GM12878 (cell line): ENCODE results near the gene FGD5. TPM values are rescaled to one million over a fixed set of nuclear protein-coding genes. Genes with fewer than 3 reads are reported as not detected.

ENCODE experiments used
- ATAC-seq: fragments of 200-7000 bp; cut with Tn5 transposase; 3 replicates; pipeline ENCODE4 v1.9.1; 2020; ENCODE audit warnings: mild to moderate bottlenecking, moderate library complexity
- BruUV-seq: library from RNA; stranded (reverse); fragments of 400-500 nt; replicated peaks from 2 replicates; lab custom pipeline; 2021; lab: Mats Ljungman, UMichigan
- CTCF ChIA-PET: fragments of 300-600 bp; sonication (Branson Sonifier 250); formaldehyde crosslinking; extraction: SDS; loops from one replicate; lab custom pipeline; 2021; ENCODE audit warnings: inconsistent platforms; lab: Yijun Ruan, JAX
- POLR2A ChIA-PET: fragments of 350-600 bp; formaldehyde crosslinking; extraction: SDS; loops from one replicate; lab custom pipeline; 2021; ENCODE audit warnings: inconsistent platforms; lab: Charles Lee
- RAD21 ChIA-PET: fragments of 300-600 bp; sonication (Branson Sonifier 250); formaldehyde crosslinking; loops from one replicate; lab custom pipeline; 2023; ENCODE audit warnings: antibody characterized with exemption; ENCODE audit not compliant: unreplicated experiment; lab: Charles Lee
- SMC1A ChIA-PET: fragments of 300-600 bp; sonication (Branson Sonifier 250); formaldehyde crosslinking; loops from one replicate; lab custom pipeline; 2023; ENCODE audit not compliant: unreplicated experiment, uncharacterized antibody; lab: Charles Lee
- DNase-seq: peaks from one replicate; pipeline ENCODE4 v3.0.0-alpha.2; 2011; ENCODE audit warnings: low read depth, low spot score
- FAIRE-seq: peaks from 3 replicates; lab custom pipeline; 2011; peaks lifted over from hg19 to GRCh38; lab: Jason Lieb, UNC
- H2AFZ ChIP-seq: 2 replicates; pipeline ENCODE4 v1.6.0; 2011; ENCODE audit warnings: low read depth, low read length, control low read depth; ENCODE audit not compliant: control insufficient read depth
- H3K27ac ChIP-seq: 2 replicates; pipeline ENCODE4 v1.5.1; 2011; ENCODE audit warnings: control low read depth; ENCODE audit not compliant: control insufficient read depth, insufficient read depth
- H3K27me3 ChIP-seq, 2 experiments: replicated peaks in 1 of 2; 2 replicates each; pipeline versions ENCODE4 v1.6.0 to v1.6.1; 2011; ENCODE audit warnings: low read length in 1 of 2; ENCODE audit not compliant: control insufficient read depth in 2 of 2, insufficient read depth in 2 of 2
- H3K36me3 ChIP-seq, 2 experiments: 2 replicates each; pipeline ENCODE4 v1.5.1; 2011; ENCODE audit warnings: low read length in 1 of 2; ENCODE audit not compliant: control insufficient read depth in 2 of 2, insufficient read depth in 2 of 2
- H3K4me1 ChIP-seq: 2 replicates; pipeline ENCODE4 v1.6.1; 2011; ENCODE audit warnings: mild to moderate bottlenecking, low read length, moderate library complexity, mixed read lengths; ENCODE audit not compliant: control insufficient read depth, insufficient read depth
- H3K4me2 ChIP-seq: 2 replicates; pipeline ENCODE4 v1.6.0; 2011; ENCODE audit warnings: control low read depth; ENCODE audit not compliant: control insufficient read depth, insufficient read depth
- H3K4me3 ChIP-seq: fragments of 200-600 bp; sonication (generic); 2 replicates; pipeline ENCODE4 v1.5.1; 2016
- H3K79me2 ChIP-seq: 2 replicates; pipeline ENCODE4 v1.6.0; 2011; ENCODE audit warnings: low read length; ENCODE audit not compliant: control insufficient read depth, insufficient read depth
- H3K9ac ChIP-seq: 2 replicates; pipeline ENCODE4 v1.8.0; 2011; ENCODE audit warnings: low read length, control low read depth, mixed read lengths; ENCODE audit not compliant: control insufficient read depth, insufficient read depth
- H3K9me3 ChIP-seq: replicated peaks from 3 replicates; pipeline ENCODE4 v1.5.1; 2011; ENCODE audit warnings: mild to moderate bottlenecking, low read length; ENCODE audit not compliant: control insufficient read depth, insufficient read depth
- H4K20me1 ChIP-seq: 2 replicates; pipeline ENCODE4 v1.6.0; 2011; ENCODE audit not compliant: control insufficient read depth, insufficient read depth
- E2F8 ChIP-seq: fragments of 450-650 bp; IDR thresholded peaks from 2 replicates; pipeline ENCODE4 v1.6.1; 2018; ENCODE audit warnings: mild to moderate bottlenecking, low read depth, moderate library complexity; ENCODE audit not compliant: partially characterized antibody
- IRF5 ChIP-seq: fragments of 450-650 bp; IDR thresholded peaks from 2 replicates; pipeline ENCODE4 v1.6.1; 2017; ENCODE audit warnings: borderline replicate concordance
- MXI1 ChIP-seq: fragments of 150-350 bp; IDR thresholded peaks from 2 replicates; pipeline ENCODE4 v1.6.1; 2011; ENCODE audit warnings: low read depth, mild to moderate bottlenecking, inconsistent platforms, low read length, improper control_type of control experiment
- SMARCA5 ChIP-seq: fragments of 450-650 bp; IDR thresholded peaks from 2 replicates; pipeline ENCODE4 v1.6.1; 2017; ENCODE audit warnings: mild to moderate bottlenecking
- ZNF687 ChIP-seq: fragments of 450-650 bp; IDR thresholded peaks from 2 replicates; pipeline ENCODE4 v1.6.1; 2017; ENCODE audit warnings: mild to moderate bottlenecking, moderate library complexity
- ZZZ3 ChIP-seq: IDR thresholded peaks from 2 replicates; pipeline ENCODE4 v1.6.1; 2011; ENCODE audit warnings: low read depth; ENCODE audit not compliant: control insufficient read depth, insufficient read length
- WGBS: methylation state at CpG from one replicate; pipeline ENCODE4 v1.1.6; 2016; ENCODE audit warnings: low lambda C conversion rate; ENCODE audit not compliant: insufficient replicate concordance, insufficient coverage; ENCODE audit errors: missing lambda C conversion rate; 5-methylcytosine and 5-hydroxymethylcytosine counted together
- in situ Hi-C: fragments of 300-500 bp; cut with MboI; formaldehyde crosslinking; loops from 9 replicates; pipeline ENCODE4 v1.14.3; 2018; ENCODE audit warnings: mixed read lengths
- intact Hi-C: fragments of 100-400 bp; cut with micrococcal nuclease; formaldehyde crosslinking; loops from one replicate; pipeline ENCODE4 v1.14.2; 2022; ENCODE audit not compliant: unreplicated experiment
- polyA plus RNA-seq, 11 experiments: library from polyadenylated mRNA; depleted of rRNA in 4 of 11; unstranded in 6 of 11; stranded (reverse) in 5 of 11; fragments of >200 nt; fragmentation: Nextera tagmentation in 4 of 11; fragmentation: Illumina TruSeq in 1 of 11; extraction: Ambion mirVana in 4 of 11; extraction: Trizol in 1 of 11; gene quantifications; 1 replicate in 1 of 11; 2 replicates in 10 of 11; pipeline versions ENCODE4 v1.2.1 to v1.2.3, GENCODE V29; 2011 to 2016; ENCODE audit warnings: inconsistent platforms in 2 of 11, missing spikeins in 2 of 11, low read depth in 1 of 11
- total RNA-seq, 4 experiments: library from RNA; depleted of rRNA in 3 of 4; stranded (reverse); fragments of >200 nt in 3 of 4; fragmentation: Illumina TruSeq in 1 of 4; extraction: Trizol in 1 of 4; gene quantifications; 2 replicates each; pipeline versions ENCODE4 v1.2.1 to v1.2.3, GENCODE V29; 2013 to 2021

The FGD5 gene
- total and polyA plus RNA-seq, 10 of the 15 experiments (the other 5 are each of a cell fraction or from before 2014, with no cell fraction given) = 0.03 to 0.13 (median 0.11) TPM; not detected in 3

GRCh38 chr3:14785207-14786155, 33.3 kb upstream of the FGD5 start:
- TF ChIP-seq ZNF687 = no peak
- TF ChIP-seq SMARCA5 = no peak
- TF ChIP-seq MXI1 = no peak
- no peak for TF ChIP-seq E2F8
- no peak for TF ChIP-seq IRF5
- no peak for TF ChIP-seq ZZZ3
- CTCF ChIA-PET = interaction anchor here (7.4 kb wide), 1 partner anchor 110 kb away, joined by 321 read pairs; the partner anchor contains the start of gene C3orf20
- DNase-seq (no peak), ATAC-seq (no peak), FAIRE-seq (no peak)
- intact Hi-C loops = no loop called here
- POLR2A ChIA-PET = no interaction called here
- H4K20me1 ChIP-seq = no peaks in the 10 kb centered on the region
- no peaks in the 10 kb centered on the region for H3K79me2 ChIP-seq
- no peaks in the 10 kb centered on the region; a peak in 1 of 4 replicates for H3K27me3 ChIP-seq
- in situ Hi-C loops = no loop called here
- H3K9ac ChIP-seq = no peak overlapping the region
- H2AFZ ChIP-seq = no peak overlapping the region
- no peak overlapping the region for H3K4me3 ChIP-seq
- RAD21 ChIA-PET = no interaction called here
- no peaks in the 10 kb centered on the region; the same call in 2 of the 3 replicates for H3K9me3 ChIP-seq
- H3K4me1 ChIP-seq = no peaks in the 10 kb centered on the region
- 53% methylated on average over 20 of the region's 20 CpGs for WGBS
- no peak overlapping the region for H3K27ac ChIP-seq
- no peak overlapping the region for H3K4me2 ChIP-seq
- SMC1A ChIA-PET = interaction anchor here (0.6 to 9.7 kb wide), 2 partner anchors 53 to 112 kb away, joined by 3 to 274 read pairs; partner anchors contain the start of gene C3orf20
- H3K36me3 ChIP-seq = no peaks in the 10 kb centered on the region
- BruUV-seq = no TSS peak
